Embryonic facial prominence (tissue), 1 donor: ENCODE data around the gene MXRA7.
"Not testable (repeated sequence)": the region's sequence is repeated elsewhere in the genome, so short reads cannot be mapped to it uniquely, and the experiment has no call there.

ENCODE experiments used
- DNase-seq: peaks from one replicate; pipeline ENCODE4 v3.0.0-alpha.2; 2016; ENCODE audit errors: extremely low spot score

MXRA7 gene

DNA sequence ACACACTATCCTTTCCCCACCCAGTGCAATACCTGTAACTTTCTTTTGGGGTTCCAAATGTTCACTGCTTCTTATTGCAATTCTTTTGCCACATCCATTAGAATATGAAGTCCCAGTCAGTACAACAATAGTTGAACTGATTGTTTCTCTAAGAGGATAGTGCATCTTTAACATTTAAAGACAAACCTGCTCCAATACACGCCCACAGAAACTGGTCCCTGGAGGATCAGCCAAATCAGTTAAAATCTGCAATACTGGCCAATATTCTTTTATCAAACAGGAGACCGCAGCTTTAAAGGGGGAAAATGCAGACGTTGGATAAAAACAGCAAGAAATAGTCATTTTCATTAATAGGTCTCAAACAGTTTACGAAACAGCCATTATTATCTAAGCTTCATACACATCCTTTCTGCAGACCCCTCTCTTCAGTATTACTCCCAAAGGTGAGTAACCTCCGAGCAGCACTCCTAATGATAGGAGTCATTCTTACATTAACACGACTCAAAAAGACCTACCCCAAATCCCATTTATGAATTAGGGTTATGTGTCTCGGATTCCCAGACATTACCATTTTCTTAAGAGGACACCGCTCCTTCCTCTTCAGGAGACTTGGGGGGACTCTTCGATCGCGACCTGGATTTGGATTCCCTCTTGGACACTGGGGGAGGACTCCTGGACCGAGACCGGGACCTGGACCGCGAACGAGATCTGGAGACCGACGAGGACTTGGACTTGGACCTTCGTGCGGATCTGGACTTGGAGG lies 25.0 kb upstream of the MXRA7 start:
- DNase-seq, result no peak

GRCh38 chr17:76735006-76735405 lies 24.2 kb upstream of the MXRA7 start:
- DNase-seq, result no peak

DNA sequence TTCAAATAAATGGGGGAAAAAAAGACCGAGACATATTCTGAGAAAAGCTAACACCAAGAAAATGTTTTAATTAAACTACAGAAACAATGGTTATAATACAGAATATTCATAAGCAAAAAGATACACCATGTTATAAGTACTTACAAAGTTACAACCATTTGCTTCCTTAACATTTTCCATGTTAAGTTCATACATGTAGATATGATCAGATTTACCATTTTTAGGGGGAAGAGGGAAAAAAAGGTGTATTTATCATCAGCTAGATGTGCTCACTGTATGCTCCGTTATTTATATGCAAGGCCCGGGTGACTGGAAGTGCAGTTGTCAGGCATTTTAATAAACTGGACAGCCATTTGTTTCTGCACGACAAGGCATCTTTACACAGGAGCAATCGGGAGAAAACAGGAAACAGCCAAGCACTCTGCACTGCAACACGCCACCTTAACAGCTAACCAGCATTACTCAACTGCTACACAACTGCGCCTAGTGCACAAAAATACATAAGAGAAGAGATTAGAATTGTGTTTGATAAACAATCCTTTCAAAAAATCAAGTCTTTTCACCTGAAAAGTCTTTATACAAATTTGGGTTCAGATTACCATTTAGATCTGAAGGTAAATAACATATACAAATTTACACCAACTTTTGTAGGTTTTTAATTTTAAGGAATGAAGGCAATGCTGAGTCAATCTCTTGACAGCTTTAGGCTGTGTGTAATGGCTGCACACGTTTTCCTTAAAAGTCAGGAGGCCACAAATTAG lies 23.5 kb upstream of the MXRA7 start:
- no peak for DNase-seq

GRCh38 chr17:76733618-76733957 lies 22.8 kb upstream of the MXRA7 start:
- DNase-seq, result no peak

- DNase-seq, result no peak
These were observed 22.2 kb upstream of the MXRA7 start for GRCh38 chr17:76732734-76733617.

- DNase-seq, result not testable (repeated sequence)
These were observed 21.3 kb upstream of the MXRA7 start for GRCh38 chr17:76731800-76732733.

GRCh38 chr17:76727745-76728456 lies 17.1 kb upstream of the MXRA7 start:
- no peak for DNase-seq

- no peak for DNase-seq
These were observed 16.3 kb upstream of the MXRA7 start, which contains the start of gene METTL23 for GRCh38 chr17:76726776-76727718. Gene METTL23, plus strand, starts transcription at chr17:76726839. Its CDS starts 2,872 bp downstream, at chr17:76729711.

- peak; percentile 93 for DNase-seq
These were observed 15.5 kb upstream of the MXRA7 start, which contains the start of gene JMJD6 for GRCh38 chr17:76726231-76726775. Gene JMJD6, minus strand, starts transcription at chr17:76726606. Its CDS starts 131 bp downstream, at chr17:76726475.

DNA sequence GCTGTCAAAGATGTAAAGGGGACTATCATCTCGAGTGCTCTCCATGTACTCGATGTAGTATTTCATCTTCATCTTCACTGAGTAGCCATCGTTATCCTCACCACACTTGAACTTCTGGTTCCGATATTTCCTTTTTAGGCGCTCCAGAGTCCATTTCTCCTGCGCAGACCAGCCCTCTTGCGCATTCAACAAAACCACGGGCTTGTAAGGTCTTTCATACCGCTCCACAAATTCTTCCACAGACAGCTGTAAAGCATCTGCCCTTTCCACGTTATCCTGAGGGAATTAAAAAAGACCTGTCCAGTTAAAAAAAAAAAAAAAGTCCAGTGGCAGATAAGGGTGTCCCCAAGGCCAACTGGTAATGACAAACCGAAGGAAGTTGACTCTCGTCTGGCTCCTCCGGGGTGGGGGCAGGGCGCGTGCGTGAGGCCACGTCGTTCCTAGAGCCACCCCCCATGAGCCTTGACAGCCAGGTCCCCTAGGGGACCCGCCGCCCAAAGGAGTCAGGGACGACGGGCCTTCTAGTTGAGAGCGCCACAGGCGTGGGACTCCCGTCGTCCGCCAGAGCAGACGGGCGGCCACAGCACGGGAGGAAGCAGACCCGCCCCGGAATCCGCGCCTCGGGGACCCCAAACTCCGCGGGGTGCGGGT lies 14.9 kb upstream of the MXRA7 start:
- no peak for DNase-seq

DNA sequence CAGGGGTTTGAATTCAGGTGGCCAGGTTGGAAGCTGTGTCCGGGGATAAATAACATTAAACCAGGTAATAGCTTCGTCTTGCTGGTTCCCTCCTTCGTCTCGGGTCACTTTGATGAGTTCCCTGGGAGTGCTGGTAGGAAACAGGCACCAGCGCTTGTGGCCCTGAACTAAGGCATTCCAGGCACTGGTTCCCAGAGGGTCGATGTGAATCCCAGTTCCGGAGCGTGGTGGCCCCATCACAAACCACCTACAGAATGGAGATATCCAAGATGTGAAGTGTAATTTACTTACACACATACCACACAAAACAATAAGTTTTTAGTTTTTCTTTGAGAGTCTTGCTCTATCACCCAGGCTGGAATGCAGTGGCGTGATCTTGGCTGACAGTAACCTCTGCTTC lies 13.0 kb upstream of the MXRA7 start:
- DNase-seq, result no peak

GRCh38 chr17:76722977-76723376 lies 12.2 kb upstream of the MXRA7 start:
- not testable (repeated sequence) for DNase-seq

DNA sequence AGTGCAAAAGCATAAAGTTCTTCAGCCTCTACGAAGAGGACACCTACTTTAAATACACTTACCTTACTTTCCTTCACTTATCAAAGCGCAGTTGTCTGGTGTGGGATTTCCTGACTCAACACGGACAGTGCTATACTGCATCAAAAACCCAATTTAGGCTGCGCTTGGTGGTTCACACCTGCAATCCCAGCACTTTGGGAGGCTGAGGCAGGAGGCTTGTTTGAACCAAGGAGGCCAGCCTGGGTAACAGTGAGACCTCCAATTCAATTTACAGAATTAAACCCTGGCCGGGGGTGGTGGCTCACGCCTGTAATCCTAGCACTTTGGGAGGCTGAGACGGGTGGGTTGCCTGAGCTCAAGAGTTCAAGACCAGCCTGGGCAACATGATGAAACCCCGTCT lies 11.5 kb upstream of the MXRA7 start:
- no peak for DNase-seq

- DNase-seq, result no peak
These were observed 10.7 kb upstream of the MXRA7 start for GRCh38 chr17:76721463-76721862.

- no peak for DNase-seq
These were observed 10.2 kb upstream of the MXRA7 start for GRCh38 chr17:76720941-76721340.

DNA sequence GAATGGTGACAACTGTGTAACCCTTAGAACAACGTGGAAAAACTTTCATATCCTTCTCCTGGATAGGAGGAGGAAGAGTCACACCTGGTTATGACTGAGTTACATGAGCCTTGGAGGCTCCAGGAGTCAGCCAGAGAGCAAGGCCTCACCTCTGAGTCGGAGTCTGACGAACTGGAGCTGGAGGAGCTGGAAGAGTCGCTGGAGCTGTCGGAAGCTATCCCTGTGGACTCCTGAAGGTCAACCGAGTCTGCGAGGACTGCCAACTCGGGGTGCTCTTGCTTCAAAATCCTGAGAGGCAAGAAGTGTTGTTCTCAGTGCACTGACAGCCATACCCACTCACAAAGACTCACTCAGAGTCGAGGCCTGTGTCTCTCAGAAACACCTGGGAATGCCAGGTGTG lies 9.4 kb upstream of the MXRA7 start:
- DNase-seq, result no peak

GRCh38 chr17:76718516-76718915 lies 7.8 kb upstream of the MXRA7 start:
- DNase-seq, result no peak

- DNase-seq, result no peak
These were observed 6.1 kb upstream of the MXRA7 start for GRCh38 chr17:76716839-76717215.
